Measurements from ENCODE around the gene PI4KB. TPM values are rescaled to one million over a fixed set of nuclear protein-coding genes. Genes with fewer than 3 reads are reported as not detected.
A peak's percentile ranks its signal among the peaks of the same experiment; 100 is the strongest.
"Not testable (repeated sequence)": the region's sequence is repeated elsewhere in the genome, so short reads cannot be mapped to it uniquely, and the experiment has no call there.

PI4KB gene
- total RNA-seq, 1 donor from 2014 or later = 26.3 TPM

GRCh38 chr1:151284013-151284577 lies 43.1 kb downstream of the PI4KB start:
- DNase-seq (ENCODE audit: low read depth) = no peak
- TF ChIP-seq CTCF (conservative IDR thresholded peaks at IDR 0.05; ENCODE audit: low read depth, low read length) = no peak
- H3K4me3 ChIP-seq (ENCODE audit: low read depth, low read length) = peak overlapping the region; percentile 86

GRCh38 chr1:151282883-151283725 lies 44.1 kb downstream of the PI4KB start:
- TF ChIP-seq CTCF (conservative IDR thresholded peaks at IDR 0.05; ENCODE audit: low read depth, low read length) = no peak
- peak overlapping the region; percentile 86 for H3K4me3 ChIP-seq (ENCODE audit: low read depth, low read length)
- DNase-seq (ENCODE audit: low read depth) = no peak

GRCh38 chr1:151281969-151282882 lies 45.0 kb downstream of the PI4KB start, which contains the start of gene ZNF687:
TSS of gene ZNF687 (plus strand) at chr1:151282299. CDS start at chr1:151286292, 3,993 bp downstream.
- no peak for TF ChIP-seq CTCF (conservative IDR thresholded peaks at IDR 0.05; ENCODE audit: low read depth, low read length)
- DNase-seq (ENCODE audit: low read depth) = peak; percentile 97

GRCh38 chr1:151281225-151281968 lies 45.8 kb downstream of the PI4KB start:
- TF ChIP-seq CTCF (conservative IDR thresholded peaks at IDR 0.05; ENCODE audit: low read depth, low read length) = peak; percentile 20
- H3K4me3 ChIP-seq (ENCODE audit: low read depth, low read length) = peak overlapping the region; percentile 86
- peak; percentile 79 for DNase-seq (ENCODE audit: low read depth)

More at GRCh38 chr1:151281969-151282882, 45.0 kb downstream of the PI4KB start, which contains the start of gene ZNF687:
- H3K4me3 ChIP-seq (ENCODE audit: low read depth, low read length) = peak within 1 kb of the TSS; percentile 86

DNA sequence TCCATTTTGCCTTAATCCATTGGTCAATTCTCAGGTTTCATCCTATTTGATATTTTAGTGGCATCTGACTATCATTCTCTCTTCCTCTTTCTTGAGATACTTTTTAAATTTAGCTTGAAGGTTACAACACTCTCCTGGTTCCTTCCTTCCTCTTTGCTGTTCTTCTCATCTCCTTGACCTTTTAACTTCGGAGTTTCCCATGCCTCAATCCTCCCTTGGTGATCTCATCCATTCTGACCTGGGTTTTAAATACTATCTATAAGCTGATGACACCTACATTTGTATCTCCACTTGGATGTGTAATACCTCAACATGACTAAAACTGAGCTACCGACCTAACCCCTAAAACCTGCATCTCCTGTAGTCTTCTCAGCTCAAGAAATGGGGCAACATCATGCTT lies 50.0 kb downstream of the PI4KB start:
- H3K4me3 ChIP-seq (ENCODE audit: low read depth, low read length) = no peak overlapping the region
- no peak for DNase-seq (ENCODE audit: low read depth)
- TF ChIP-seq CTCF (conservative IDR thresholded peaks at IDR 0.05; ENCODE audit: low read depth, low read length) = no peak

DNA sequence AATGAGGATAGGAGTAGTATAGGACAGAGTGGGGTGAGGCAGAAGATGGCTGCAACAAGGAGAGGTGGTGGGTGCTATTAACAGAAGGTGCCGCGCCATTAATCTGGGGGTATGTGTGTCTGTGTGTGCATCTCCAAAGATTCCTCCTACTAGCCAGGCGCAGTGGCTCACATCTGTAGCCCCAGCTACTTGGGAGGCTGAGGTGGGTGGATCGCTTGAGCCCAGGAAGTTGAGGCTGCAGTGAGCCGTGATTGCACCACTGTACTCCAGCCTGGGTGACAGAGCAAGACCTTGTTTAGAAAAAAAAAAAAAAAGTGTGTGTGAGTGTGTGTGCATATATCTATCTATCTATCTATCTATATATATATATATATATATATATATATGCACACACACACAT lies 51.9 kb downstream of the PI4KB start:
- DNase-seq (ENCODE audit: low read depth); H3K4me3 ChIP-seq (ENCODE audit: low read depth, low read length): not testable (repeated sequence)

All from epithelial cell of proximal tubule (primary cell).